ENCODE data around the gene NGF. TPM values are rescaled to one million over a fixed set of nuclear protein-coding genes. Genes with fewer than 3 reads are reported as not detected.

Gene NGF
- total and polyA plus RNA-seq, 2 donors (not counting 1 experiment from before 2014, with no cell fraction given): not detected

DNA sequence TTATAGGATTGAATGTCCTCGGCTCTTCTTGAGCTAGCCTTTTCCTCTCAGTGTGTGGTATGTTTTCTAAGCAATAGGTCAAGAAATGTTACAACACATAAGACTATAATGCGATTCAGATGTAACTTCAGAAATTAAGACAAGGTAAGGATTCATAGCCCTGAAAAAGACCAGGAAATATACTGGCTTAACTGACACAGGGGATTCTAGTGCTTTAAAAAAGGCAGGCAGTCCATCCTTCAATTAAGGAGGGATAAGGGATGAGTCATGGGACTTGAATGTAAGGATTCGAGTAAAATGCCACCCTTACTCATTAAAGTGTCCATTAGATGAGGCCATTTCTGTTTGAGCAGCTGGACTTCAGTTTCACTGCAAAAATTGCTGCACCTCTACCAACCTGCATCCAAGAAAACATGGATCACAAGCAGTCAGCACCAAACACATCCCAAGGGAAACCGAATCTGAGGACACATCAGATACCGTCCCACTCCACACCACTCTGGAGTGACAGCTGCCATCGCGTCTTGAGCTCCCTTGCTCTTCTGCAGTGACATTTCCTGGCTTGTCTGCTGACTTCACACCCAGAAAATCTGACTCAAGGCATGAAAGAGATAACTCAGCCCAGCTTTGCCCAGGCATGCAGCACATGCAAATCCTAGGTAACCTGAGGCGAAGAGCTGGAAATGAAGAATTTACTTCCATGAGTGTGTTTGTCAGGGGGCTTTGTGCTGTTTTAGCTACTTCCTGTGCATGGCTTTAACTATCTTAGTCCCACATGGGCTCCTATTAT is 37.8 kb downstream of the NGF start:
- H3K79me2 ChIP-seq (ENCODE audit: control insufficient read depth, insufficient read depth, low read length): no peaks in the 10 kb centered on the region
- H3K4me2 ChIP-seq (replicated peaks; ENCODE audit: low read depth, low read length, poor library complexity, severe bottlenecking): no peak overlapping the region
- no peaks in the 10 kb centered on the region for H3K4me1 ChIP-seq (ENCODE audit: control insufficient read depth in 2 of 2, insufficient read depth in 2 of 2, low read length in 2 of 2)
- Mint-ChIP-seq H3K4me3 (no peak overlapping the region), H3K9me3 (ENCODE audit: insufficient read depth) (no peaks in the 10 kb centered on the region), H3K27me3 (peaks cover 5% of the 10 kb centered on the region), H3K4me1 (no peaks in the 10 kb centered on the region), H3K27ac (no peak overlapping the region)
- ATAC-seq (ENCODE audit: low read depth) (no peak), DNase-seq (no peak)
- no peaks in the 10 kb centered on the region for H3K27me3 ChIP-seq (replicated peaks in 1 of 4; ENCODE audit: control extremely low read depth in 1 of 4, control insufficient read depth in 3 of 4, insufficient read depth in 4 of 4, low read length in 3 of 4)
- WGBS (ENCODE audit: insufficient coverage): 70% methylated on average over 6 of the region's 8 CpGs
- peaks cover 0 to 3% (median 0%) of the 10 kb centered on the region in 3 donors for H3K9me3 ChIP-seq (ENCODE audit: control extremely low read depth in 1 of 3, control insufficient read depth in 2 of 3, insufficient read depth in 1 of 3, low read length in 2 of 3)
- no peaks in the 10 kb centered on the region for H4K20me1 ChIP-seq (ENCODE audit: control insufficient read depth, insufficient read depth, low read length, poor library complexity, severe bottlenecking)
- no peak for TF ChIP-seq EZH2 (IDR thresholded peaks at IDR 0.05; ENCODE audit: borderline replicate concordance, insufficient read depth, low read depth, low read length, poor library complexity, severe bottlenecking)
- TF ChIP-seq, protein P1, sequence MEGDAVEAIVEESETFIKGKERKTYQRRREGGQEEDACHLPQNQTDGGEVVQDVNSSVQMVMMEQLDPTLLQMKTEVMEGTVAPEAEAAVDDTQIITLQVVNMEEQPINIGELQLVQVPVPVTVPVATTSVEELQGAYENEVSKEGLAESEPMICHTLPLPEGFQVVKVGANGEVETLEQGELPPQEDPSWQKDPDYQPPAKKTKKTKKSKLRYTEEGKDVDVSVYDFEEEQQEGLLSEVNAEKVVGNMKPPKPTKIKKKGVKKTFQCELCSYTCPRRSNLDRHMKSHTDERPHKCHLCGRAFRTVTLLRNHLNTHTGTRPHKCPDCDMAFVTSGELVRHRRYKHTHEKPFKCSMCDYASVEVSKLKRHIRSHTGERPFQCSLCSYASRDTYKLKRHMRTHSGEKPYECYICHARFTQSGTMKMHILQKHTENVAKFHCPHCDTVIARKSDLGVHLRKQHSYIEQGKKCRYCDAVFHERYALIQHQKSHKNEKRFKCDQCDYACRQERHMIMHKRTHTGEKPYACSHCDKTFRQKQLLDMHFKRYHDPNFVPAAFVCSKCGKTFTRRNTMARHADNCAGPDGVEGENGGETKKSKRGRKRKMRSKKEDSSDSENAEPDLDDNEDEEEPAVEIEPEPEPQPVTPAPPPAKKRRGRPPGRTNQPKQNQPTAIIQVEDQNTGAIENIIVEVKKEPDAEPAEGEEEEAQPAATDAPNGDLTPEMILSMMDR (IDR thresholded peaks at IDR 0.05): no peak
- no peak overlapping the region for H3K27ac ChIP-seq (ENCODE audit: low read length in 2 of 2)
- CTCF ChIA-PET: no interaction called here
- intact Hi-C loops (cut with micrococcal nuclease): no loop called here
- no peaks in the 10 kb centered on the region for H3K36me3 ChIP-seq (replicated peaks in 1 of 2; ENCODE audit: control extremely low read depth in 1 of 2, control insufficient read depth in 1 of 2, extremely low read depth in 1 of 2, insufficient read depth in 2 of 2, low read length in 1 of 2)
- H3K4me3 ChIP-seq (ENCODE audit: control extremely low read depth in 1 of 5, extremely low read depth in 1 of 5, insufficient read depth in 1 of 5, low read depth in 2 of 5, low read length in 4 of 5): no peak overlapping the region
- no peak overlapping the region for H3K9ac ChIP-seq (ENCODE audit: low read length)
- POLR2A ChIA-PET: no interaction called here
- no peak overlapping the region for H2AFZ ChIP-seq (ENCODE audit: insufficient read depth, low read depth, low read length, poor library complexity, severe bottlenecking)

DNA sequence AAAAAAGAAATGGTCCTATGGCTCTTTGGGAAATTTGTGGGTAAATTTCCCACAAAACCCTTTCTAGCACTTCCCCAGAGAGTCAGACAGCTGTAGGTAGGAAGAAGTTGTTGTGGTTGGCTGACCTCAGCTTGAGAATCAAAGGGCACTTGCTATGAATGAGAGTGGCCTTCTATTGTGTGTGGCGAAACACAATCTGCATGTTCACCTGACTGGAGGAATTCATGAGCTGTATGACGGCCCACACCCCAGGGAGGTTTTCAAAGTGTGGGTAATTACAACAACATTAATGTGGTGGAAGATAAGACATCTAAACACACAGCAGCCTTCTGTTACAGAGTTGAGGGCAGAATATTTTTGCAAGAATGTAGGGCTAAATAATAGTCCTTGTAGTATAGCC is 38.8 kb downstream of the NGF start:
- H3K27ac Mint-ChIP-seq: no peak overlapping the region
- Histone ChIP-seq H3K27ac (ENCODE audit: low read length in 2 of 2) (no peak overlapping the region), H3K9me3 (ENCODE audit: control extremely low read depth in 1 of 3, control insufficient read depth in 2 of 3, insufficient read depth in 1 of 3, low read length in 2 of 3) (no peaks in the 10 kb centered on the region), H3K36me3 (replicated peaks in 1 of 2; ENCODE audit: control extremely low read depth in 1 of 2, control insufficient read depth in 1 of 2, extremely low read depth in 1 of 2, insufficient read depth in 2 of 2, low read length in 1 of 2) (no peaks in the 10 kb centered on the region), H3K27me3 (replicated peaks in 1 of 4; ENCODE audit: control extremely low read depth in 1 of 4, control insufficient read depth in 3 of 4, insufficient read depth in 4 of 4, low read length in 3 of 4) (no peaks in the 10 kb centered on the region), H2AFZ (ENCODE audit: insufficient read depth, low read depth, low read length, poor library complexity, severe bottlenecking) (no peak overlapping the region), H3K4me3 (ENCODE audit: control extremely low read depth in 1 of 5, extremely low read depth in 1 of 5, insufficient read depth in 1 of 5, low read depth in 2 of 5, low read length in 4 of 5) (no peak overlapping the region), H3K9ac (ENCODE audit: low read length) (no peak overlapping the region), H3K4me1 (ENCODE audit: control insufficient read depth in 2 of 2, insufficient read depth in 2 of 2, low read length in 2 of 2) (no peaks in the 10 kb centered on the region), H3K4me2 (replicated peaks; ENCODE audit: low read depth, low read length, poor library complexity, severe bottlenecking) (no peak overlapping the region), H4K20me1 (ENCODE audit: control insufficient read depth, insufficient read depth, low read length, poor library complexity, severe bottlenecking) (no peaks in the 10 kb centered on the region), H3K79me2 (ENCODE audit: control insufficient read depth, insufficient read depth, low read length) (no peaks in the 10 kb centered on the region)
- no peak for DNase-seq
- TF ChIP-seq, protein P1 (IDR thresholded peaks at IDR 0.05): no peak
- TF ChIP-seq EZH2 (IDR thresholded peaks at IDR 0.05; ENCODE audit: borderline replicate concordance, insufficient read depth, low read depth, low read length, poor library complexity, severe bottlenecking): no peak
- ChIA-PET POLR2A (no interaction called here), CTCF (no interaction called here)
- no CpG with 5 or more reads among the region's 2 CpGs for WGBS (ENCODE audit: insufficient coverage)
- intact Hi-C loops (cut with micrococcal nuclease): no loop called here
- H3K9me3 Mint-ChIP-seq (ENCODE audit: insufficient read depth): no peaks in the 10 kb centered on the region
- ATAC-seq (ENCODE audit: low read depth): no peak
- no peak overlapping the region for H3K4me3 Mint-ChIP-seq
- peaks cover 5% of the 10 kb centered on the region for H3K27me3 Mint-ChIP-seq
- H3K4me1 Mint-ChIP-seq: no peaks in the 10 kb centered on the region
